Activated T-helper 1 cell treated with anti-CD3 and anti-CD28 coated beads, Interleukin-12 subunit alpha, Interleukin-12 subunit beta, Interleukin-2, Interleukin-4 antibody, amounts not matched to agents 30 ng/mL and 10 ng/mL and 1 ng/mL, durations not matched to agents 14 hours and 24 hours and 36 hours (primary cell): Measurements from ENCODE around the gene PEMT. TPM values are rescaled to one million over a fixed set of nuclear protein-coding genes. Genes with fewer than 3 reads are reported as not detected.

Experiments used
- DNase-seq: peaks from one replicate; pipeline ENCODE4 v3.0.0; 2021; ENCODE audit warnings: low spot score
- H3K27ac Mint-ChIP-seq: one replicate; pipeline ENCODE4 v1.8.0; 2021; ENCODE audit warnings: mild to moderate bottlenecking, mixed read lengths
- H3K27me3 Mint-ChIP-seq: one replicate; pipeline ENCODE4 v1.8.0; 2022; ENCODE audit warnings: mild to moderate bottlenecking, moderate library complexity, mixed read lengths; ENCODE audit not compliant: insufficient read depth
- H3K36me3 Mint-ChIP-seq: one replicate; pipeline ENCODE4 v1.8.0; 2021; ENCODE audit warnings: low read depth, mixed read lengths
- H3K4me1 Mint-ChIP-seq: one replicate; pipeline ENCODE4 v1.8.0; 2021; ENCODE audit warnings: low read depth, mixed read lengths
- H3K4me3 Mint-ChIP-seq: one replicate; pipeline ENCODE4 v1.8.0; 2021; ENCODE audit warnings: mild to moderate bottlenecking, moderate library complexity, mixed read lengths
- H3K9me3 Mint-ChIP-seq: one replicate; pipeline ENCODE4 v1.8.0; 2021; ENCODE audit warnings: mixed read lengths
- intact Hi-C: fragments of 100-400 bp; cut with micrococcal nuclease; formaldehyde crosslinking; loops from one replicate; pipeline ENCODE4 v1.15.1; 2024
- total RNA-seq: library from RNA; stranded (reverse); gene quantifications from 2 replicates; pipeline ENCODE4 v1.2.3, GENCODE V29; 2022

Gene PEMT
- total RNA-seq, 1 donor from 2014 or later, result 45.1 TPM

DNA sequence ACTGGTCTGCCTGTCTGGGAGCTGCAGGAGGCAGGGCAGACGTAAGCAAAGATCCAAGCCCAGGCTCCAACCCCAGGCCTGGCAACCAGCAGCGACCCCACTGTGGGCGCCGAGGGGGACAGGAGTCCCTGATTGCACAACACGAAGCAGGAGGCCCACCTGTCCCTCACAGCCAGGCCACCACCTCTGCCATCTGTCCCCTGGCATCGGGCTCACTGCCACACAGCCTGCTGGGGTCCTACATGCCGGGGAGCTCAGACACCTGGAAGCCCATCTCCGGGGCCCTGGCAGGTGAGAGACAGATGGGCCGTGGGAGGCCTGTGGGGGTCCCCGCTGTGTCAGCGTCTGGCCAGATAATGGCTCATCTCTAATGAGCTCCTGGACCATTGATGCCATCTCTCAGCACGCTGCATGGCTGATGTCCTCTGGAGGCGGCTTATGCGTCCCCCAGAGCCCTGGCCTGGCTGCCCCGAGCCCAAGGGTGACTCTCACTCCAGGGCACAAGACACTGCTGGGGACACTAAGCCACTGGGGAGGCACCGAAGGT is 84.0 kb downstream of the PEMT start:
- DNase-seq, result no peak
- H3K9me3 Mint-ChIP-seq, result no peaks in the 10 kb centered on the region
- intact Hi-C loops, result no loop called here
- no peak overlapping the region for H3K4me3 Mint-ChIP-seq
- H3K36me3 Mint-ChIP-seq, result no peaks in the 10 kb centered on the region
- no peak overlapping the region for H3K27ac Mint-ChIP-seq
- no peaks in the 10 kb centered on the region for H3K4me1 Mint-ChIP-seq
- H3K27me3 Mint-ChIP-seq, result no peaks in the 10 kb centered on the region

DNA sequence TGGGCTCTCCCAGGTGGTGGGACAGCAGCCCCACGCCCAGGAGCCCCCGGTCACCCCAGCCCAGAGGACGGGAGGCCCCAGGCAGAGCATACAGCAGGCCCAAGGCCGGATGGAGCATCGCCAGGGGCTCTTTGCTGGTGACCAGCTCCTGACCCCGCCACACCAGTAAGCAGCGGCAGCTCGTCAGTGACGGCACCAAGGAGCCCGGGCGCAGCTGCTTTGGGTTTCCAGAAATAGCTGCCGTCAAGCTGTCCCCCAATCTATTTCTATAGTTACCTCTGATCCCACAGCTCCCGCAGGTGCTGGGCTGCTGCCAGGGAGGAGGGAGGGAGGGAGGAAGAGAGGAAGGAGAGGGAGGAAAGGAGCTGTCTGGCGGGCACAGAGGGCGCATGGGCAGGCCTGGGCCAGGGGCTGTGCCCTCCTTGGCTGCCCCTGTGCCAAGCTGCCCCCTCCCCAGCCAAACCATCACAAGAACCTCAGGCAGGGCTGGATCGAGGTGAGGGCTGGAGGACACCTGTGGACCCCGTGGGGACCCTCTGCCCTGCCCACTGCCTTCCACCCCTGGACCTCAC is 84.5 kb downstream of the PEMT start:
- no peak for DNase-seq
- Mint-ChIP-seq H3K27me3 (peaks cover 2% of the 10 kb centered on the region), H3K4me1 (no peaks in the 10 kb centered on the region), H3K36me3 (no peaks in the 10 kb centered on the region), H3K27ac (no peak overlapping the region), H3K4me3 (no peak overlapping the region), H3K9me3 (no peaks in the 10 kb centered on the region)
- intact Hi-C loops, result no loop called here

DNA sequence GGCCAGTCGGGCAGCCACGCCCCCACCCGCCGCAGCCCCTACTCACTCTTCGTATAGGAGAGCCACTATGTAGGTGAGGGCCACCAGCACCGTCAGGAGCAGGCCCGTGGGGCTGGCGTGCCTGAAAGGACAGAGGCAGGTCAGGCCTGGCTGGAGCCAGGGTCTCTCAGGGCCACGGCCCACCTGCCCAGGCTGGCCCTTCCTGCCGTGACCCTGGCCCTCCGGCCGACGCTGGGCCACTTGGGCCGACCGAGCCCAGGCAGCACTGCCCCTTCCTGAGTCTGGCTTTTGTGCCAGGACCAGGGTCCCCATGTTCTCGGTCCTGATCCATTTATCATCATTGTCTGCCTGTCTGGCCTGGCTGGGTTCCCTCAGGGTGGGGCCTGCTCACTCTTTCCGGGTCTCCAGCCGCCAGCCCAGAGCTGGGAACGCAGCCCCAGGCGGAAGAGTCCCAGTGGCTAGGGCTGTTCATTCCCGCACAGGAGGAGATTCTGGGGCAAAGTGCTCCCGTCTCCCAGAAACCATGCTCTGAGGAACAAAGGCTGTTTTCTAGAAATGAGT is 85.2 kb downstream of the PEMT start:
- peaks cover 3% of the 10 kb centered on the region for H3K27me3 Mint-ChIP-seq
- H3K4me1 Mint-ChIP-seq, result no peaks in the 10 kb centered on the region
- intact Hi-C loops, result no loop called here
- H3K9me3 Mint-ChIP-seq, result no peaks in the 10 kb centered on the region
- H3K4me3 Mint-ChIP-seq, result no peak overlapping the region
- no peak for DNase-seq
- H3K36me3 Mint-ChIP-seq, result no peaks in the 10 kb centered on the region
- no peak overlapping the region for H3K27ac Mint-ChIP-seq

DNA sequence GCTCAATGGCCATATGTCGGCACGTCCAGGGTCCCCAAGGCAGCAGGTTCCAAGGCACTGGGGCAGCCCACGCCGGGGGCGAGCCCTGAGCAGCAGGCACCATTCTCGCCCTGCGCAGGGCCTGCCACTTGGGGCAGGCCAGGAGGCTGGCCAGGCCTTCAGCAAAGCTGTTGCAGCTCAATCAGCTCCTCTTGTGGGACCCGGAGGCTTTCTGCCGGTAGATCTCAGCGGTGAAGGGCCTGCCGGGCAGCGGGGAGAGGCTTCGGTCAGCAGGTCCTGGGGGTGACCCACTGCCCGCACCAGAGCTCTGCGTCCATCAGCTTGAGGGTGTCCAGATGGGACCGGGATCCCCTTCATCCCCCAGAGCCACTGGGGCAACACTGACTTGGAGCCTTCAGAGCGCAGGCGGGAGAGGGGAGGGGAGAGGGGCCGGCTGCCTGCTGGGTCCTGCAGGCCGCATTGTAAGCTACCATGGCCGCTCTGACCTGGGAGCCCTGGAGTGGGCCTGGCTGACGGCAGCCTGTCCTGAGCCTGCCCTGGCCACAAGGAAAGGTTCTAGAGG is 85.8 kb downstream of the PEMT start:
- DNase-seq, result no peak
- no peaks in the 10 kb centered on the region for H3K9me3 Mint-ChIP-seq
- intact Hi-C loops, result no loop called here
- no peaks in the 10 kb centered on the region for H3K36me3 Mint-ChIP-seq
- no peak overlapping the region for H3K27ac Mint-ChIP-seq
- H3K27me3 Mint-ChIP-seq, result peaks cover 3% of the 10 kb centered on the region
- no peak overlapping the region for H3K4me3 Mint-ChIP-seq
- no peaks in the 10 kb centered on the region for H3K4me1 Mint-ChIP-seq

DNA sequence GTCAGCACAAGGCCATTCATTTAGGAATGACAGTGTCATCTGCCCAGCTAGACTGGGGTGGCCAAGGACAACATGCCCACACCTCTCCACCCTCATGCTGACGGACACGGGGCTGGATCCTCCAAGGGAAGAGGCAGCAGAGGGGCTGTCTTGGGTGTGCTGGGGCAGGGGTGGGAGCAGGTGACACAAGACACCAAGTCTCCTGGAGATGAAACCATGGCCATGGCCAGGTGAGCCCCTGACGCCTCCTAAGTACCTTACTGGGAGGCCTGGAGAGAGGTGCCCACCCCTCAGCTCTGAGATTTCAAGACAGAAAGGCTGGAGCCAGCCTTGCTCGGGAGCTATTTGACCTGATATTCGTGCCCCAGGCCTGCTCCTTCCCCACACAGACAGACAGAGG is 86.4 kb downstream of the PEMT start:
- Mint-ChIP-seq H3K36me3 (no peaks in the 10 kb centered on the region), H3K27ac (no peak overlapping the region), H3K27me3 (peaks cover 3% of the 10 kb centered on the region), H3K4me3 (no peak overlapping the region), H3K9me3 (no peaks in the 10 kb centered on the region), H3K4me1 (no peaks in the 10 kb centered on the region)
- intact Hi-C loops, result no loop called here
- DNase-seq, result no peak

DNA sequence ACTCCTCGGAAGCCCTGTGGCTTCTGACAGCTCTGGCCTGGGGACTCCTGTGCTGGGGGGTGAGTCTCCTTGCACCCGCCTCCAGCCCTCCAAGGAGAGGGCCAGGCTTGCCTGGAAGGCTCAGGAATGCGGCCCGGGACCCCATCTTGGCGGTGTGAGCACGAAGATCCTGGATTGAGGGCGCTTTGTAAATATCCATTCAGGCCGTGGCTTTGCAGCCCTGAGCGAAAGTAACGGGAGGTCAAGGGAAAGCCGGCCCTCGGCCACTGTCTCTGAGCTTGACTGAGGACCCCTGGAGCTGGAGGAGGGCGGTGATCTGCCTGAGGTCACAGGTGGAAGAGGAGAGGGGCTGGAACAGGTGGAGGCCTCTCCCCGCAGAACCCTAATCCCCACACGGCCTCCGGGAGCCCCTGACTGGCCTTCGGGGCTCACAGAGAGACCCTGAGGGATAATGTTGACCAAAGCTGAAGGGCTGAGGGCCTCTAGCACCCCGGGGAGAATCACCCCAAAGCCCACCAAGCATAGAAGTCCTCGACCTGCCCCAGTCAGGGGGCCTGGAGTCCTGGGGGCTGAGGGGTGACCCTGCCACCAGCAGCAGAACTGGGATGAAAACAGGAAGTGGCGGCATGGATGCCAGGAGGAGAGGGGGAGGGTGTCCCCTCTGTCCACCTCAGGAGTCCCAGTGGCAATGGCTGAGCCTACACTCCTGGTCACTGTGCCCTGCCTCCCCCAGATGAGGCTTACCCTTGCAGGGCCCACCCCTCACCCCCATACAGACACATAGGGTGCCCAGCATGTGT is 87.0 kb downstream of the PEMT start:
- intact Hi-C loops, result no loop called here
- Mint-ChIP-seq H3K27me3 (peaks cover 3% of the 10 kb centered on the region), H3K27ac (no peak overlapping the region), H3K4me3 (no peak overlapping the region), H3K36me3 (no peaks in the 10 kb centered on the region), H3K9me3 (no peaks in the 10 kb centered on the region), H3K4me1 (no peaks in the 10 kb centered on the region)
- DNase-seq, result no peak

DNA sequence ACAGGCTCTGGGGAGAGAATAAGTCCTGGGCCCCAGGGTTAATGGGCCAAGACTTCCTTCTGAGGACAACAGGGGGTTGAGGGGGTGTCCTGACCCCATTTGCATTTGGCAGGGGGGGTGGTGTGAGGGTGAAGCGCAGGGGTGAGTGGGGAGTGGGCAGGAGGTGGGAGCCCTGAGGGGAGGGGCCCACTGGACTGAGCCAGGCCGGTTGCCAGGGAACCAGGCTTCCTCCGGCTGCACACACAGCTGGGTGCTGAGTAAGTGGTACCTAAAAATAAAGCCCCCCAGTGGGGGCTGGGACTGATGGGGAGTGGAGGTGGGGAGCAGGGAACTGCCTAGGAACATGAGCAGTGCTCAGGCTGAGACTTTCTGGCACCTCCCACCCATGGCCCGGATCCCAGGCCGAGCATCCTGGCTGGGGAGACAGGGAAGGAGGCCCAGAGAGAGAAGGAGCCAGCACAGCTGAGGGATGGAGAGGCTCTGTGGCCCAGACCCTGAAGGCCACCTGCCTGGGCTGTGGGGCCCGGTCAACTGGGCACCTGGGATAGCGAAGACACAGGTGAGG is 87.9 kb downstream of the PEMT start:
- intact Hi-C loops, result no loop called here
- Mint-ChIP-seq H3K27ac (no peak overlapping the region), H3K9me3 (no peaks in the 10 kb centered on the region), H3K36me3 (no peaks in the 10 kb centered on the region), H3K4me1 (no peaks in the 10 kb centered on the region), H3K27me3 (peaks cover 3% of the 10 kb centered on the region), H3K4me3 (no peak overlapping the region)
- DNase-seq, result no peak

DNA sequence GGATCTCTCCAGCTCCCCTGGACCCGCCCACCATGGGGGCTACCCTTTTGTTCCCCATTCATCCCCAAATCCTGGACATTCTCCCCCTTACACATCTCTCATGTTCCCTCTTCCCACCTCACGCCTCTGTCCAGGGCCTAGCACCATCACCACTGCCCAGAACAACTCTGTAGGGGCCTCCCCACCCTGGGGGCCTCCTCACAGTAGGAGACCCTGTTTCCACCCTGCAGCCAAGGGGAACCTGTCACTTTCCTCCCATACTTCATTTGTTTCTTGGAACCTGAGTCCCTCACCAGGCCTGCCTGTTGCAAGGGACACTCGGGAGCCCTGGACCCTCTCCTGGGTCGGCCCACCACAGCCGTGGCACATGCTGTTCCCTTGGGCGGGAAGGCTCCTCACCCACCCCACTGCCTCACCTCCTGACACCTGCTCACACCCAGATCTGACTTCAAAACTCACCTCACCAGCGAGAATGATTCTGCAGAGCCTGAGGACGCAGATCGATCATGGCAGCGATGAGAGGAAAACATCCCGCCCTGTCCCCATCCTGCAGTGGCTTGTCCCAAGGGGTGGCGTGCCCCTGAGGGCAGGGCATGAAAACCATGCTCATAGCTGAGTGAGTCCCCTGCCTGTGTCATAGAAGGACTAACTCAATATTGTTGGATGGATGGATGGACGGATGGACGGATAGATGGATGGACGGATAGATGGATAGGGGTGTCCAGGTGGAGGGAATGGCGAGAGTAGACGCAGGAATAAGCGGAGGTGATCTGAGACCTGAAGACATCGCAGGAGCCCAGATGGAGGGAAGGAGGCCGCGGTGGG is 88.6 kb downstream of the PEMT start:
- Mint-ChIP-seq H3K4me1 (no peaks in the 10 kb centered on the region), H3K9me3 (no peaks in the 10 kb centered on the region), H3K4me3 (no peak overlapping the region), H3K27me3 (peaks cover 3% of the 10 kb centered on the region), H3K27ac (no peak overlapping the region), H3K36me3 (no peaks in the 10 kb centered on the region)
- DNase-seq, result no peak
- intact Hi-C loops, result no loop called here

DNA sequence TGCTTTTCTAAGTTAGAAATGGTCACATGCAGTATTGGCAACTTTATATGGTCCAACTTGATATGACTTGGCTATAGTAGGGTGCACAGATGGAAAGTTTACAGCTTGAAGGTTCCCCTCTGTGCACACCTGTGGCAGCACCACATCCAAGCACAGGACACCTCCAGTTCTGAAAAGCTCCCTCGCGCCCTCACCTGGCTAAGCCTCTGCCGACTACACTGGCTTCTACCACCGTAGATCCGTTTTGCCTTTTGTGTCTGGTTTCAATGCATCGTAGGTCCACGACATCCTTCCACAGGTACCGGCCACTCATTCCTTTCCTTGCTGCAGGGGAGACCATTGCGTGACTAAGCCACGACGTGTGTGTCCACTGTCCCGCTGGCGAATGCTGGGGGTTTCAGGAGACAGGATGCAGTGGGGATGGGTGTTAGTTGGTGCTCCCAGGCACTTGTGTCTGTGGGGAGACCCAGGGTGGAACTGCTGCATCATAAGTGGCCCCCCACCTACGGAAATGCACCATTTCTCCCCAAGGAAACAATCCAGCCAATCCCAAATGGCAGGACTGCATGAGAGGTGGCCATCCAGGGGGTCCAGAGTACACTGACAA is 90.4 kb downstream of the PEMT start:
- Mint-ChIP-seq H3K9me3 (no peaks in the 10 kb centered on the region), H3K27me3 (peaks cover 3% of the 10 kb centered on the region), H3K4me1 (peaks cover 6% of the 10 kb centered on the region), H3K4me3 (no peak overlapping the region), H3K27ac (no peak overlapping the region), H3K36me3 (no peaks in the 10 kb centered on the region)
- DNase-seq, result no peak
- intact Hi-C loops, result no loop called here

DNA sequence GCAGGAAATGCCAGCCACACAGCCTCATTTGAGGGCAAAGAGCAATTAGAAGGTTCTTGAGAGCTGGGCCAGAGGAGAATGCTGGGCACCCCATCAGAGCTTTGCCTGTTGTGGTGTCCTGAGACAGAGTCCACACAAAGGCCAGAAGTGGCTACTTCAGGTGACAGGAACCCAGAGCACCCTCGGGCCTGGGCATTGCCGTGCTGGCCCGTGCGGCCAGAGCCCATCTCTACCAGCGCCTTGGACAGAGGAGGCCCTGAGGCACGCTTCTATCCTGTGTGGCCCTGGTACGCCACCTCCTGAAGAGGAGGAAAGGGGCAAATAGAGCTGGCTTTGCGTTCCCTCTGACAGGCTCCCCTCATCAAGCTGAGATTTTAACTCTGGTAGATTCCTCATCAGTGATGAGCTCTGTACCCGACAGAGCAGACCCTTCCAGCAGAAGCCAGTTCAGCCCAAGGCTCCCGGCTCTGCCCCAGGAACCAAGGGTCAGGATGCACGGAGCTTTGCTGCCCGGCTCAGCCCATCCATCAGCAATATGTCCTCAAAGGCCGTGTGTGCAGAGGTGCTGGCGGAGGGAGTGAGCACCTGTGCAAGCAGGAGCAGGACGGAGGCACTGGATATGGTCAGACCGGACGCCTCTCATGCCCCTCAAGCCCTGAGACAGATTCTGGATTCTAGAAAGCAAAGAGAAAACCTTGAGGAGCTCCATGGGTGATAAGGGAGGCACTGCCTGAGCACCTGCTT is 91.9 kb downstream of the PEMT start:
- intact Hi-C loops, result loop anchor here (5.0 to 10.0 kb wide), 3 partner anchors 68 to 535 kb away; partner anchors contain the start of genes ATPAF2, DRC3, GID4 and TOM1L2
- Mint-ChIP-seq H3K27ac (no peak overlapping the region), H3K4me1 (peaks cover 14% of the 10 kb centered on the region), H3K36me3 (no peaks in the 10 kb centered on the region), H3K27me3 (peaks cover 13% of the 10 kb centered on the region), H3K9me3 (no peaks in the 10 kb centered on the region), H3K4me3 (no peak overlapping the region)
- DNase-seq, result no peak

DNA sequence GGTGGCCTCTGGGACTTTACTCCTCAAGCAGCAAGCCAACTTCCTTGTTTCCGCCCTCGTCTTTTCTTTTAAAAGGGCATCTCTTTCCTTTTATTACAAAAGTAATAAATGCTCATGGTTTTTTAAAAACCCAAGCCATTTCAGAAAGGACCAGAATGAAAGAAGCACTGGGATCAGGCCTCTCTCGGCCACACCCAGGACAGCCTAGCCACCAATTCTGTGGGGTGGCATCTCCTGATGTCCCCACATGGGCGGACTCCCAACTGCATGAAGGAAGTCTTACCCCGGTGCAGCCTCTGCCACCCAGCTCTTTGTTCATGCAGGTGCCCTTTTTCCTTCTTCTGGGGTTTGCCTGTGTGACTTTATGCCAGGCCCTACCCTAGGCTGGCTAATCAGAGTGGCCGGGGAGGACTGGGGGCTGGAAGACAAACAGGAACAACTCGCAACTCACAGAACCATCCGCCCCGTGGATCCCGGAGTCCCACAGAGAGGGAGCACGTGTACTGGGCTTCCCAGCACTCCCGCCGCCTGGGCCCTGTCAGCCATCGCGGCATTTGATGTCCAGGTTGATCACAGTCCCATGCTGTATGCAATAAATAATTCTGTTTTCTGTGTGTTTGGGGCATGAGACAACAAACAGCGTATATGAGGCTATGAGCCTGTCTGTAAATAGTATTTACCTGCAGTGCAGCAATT is 92.8 kb downstream of the PEMT start:
- peaks cover 14% of the 10 kb centered on the region for H3K27me3 Mint-ChIP-seq
- no peak overlapping the region for H3K27ac Mint-ChIP-seq
- H3K4me1 Mint-ChIP-seq, result peaks cover 14% of the 10 kb centered on the region
- intact Hi-C loops, result loop anchor here (5.0 to 10.0 kb wide), 3 partner anchors 69 to 536 kb away; partner anchors contain the start of genes ATPAF2, DRC3, GID4 and TOM1L2
- no peaks in the 10 kb centered on the region for H3K36me3 Mint-ChIP-seq
- no peaks in the 10 kb centered on the region for H3K9me3 Mint-ChIP-seq
- no peak for DNase-seq
- no peak overlapping the region for H3K4me3 Mint-ChIP-seq
